A204.1 (cell line): ENCODE data around the gene CCRL2.
"Not testable (repeated sequence)": the region's sequence is repeated elsewhere in the genome, so short reads cannot be mapped to it uniquely, and the experiment has no call there.

ENCODE experiments used
- FAIRE-seq: peaks from 2 replicates; lab custom pipeline; 2012; peaks lifted over from hg19 to GRCh38; lab: Jason Lieb, UNC

Gene CCRL2

GRCh38 chr3:46405301-46406019, 1.6 kb upstream of the CCRL2 start:
- no peak for FAIRE-seq

- FAIRE-seq, result no peak
Measured at GRCh38 chr3:46406443-46406787, 644 bp upstream of the CCRL2 start.

GRCh38 chr3:46407970-46408369, 911 bp downstream of the CCRL2 start:
- no peak for FAIRE-seq

- FAIRE-seq, result no peak
Measured at GRCh38 chr3:46408853-46409252, 1.8 kb downstream of the CCRL2 start.

GRCh38 chr3:46409739-46410489, 2.9 kb downstream of the CCRL2 start:
- FAIRE-seq, result no peak

GRCh38 chr3:46410669-46411068, 3.6 kb downstream of the CCRL2 start:
- FAIRE-seq, result no peak

- FAIRE-seq, result no peak
Measured at GRCh38 chr3:46411271-46411670, 4.2 kb downstream of the CCRL2 start.

GRCh38 chr3:46412786-46413298, 5.8 kb downstream of the CCRL2 start:
- FAIRE-seq, result no peak

- no peak for FAIRE-seq
Measured at GRCh38 chr3:46413951-46414350, 6.9 kb downstream of the CCRL2 start.

- FAIRE-seq, result no peak
Measured at GRCh38 chr3:46414739-46415138, 7.7 kb downstream of the CCRL2 start.

GRCh38 chr3:46416125-46416810, 9.2 kb downstream of the CCRL2 start:
- no peak for FAIRE-seq

GRCh38 chr3:46416811-46417510, 9.9 kb downstream of the CCRL2 start:
- no peak for FAIRE-seq

- no peak for FAIRE-seq
Measured at GRCh38 chr3:46417841-46418611, 11.0 kb downstream of the CCRL2 start.

- no peak for FAIRE-seq
Measured at GRCh38 chr3:46419816-46420215, 12.8 kb downstream of the CCRL2 start.

- no peak for FAIRE-seq
Measured at GRCh38 chr3:46420931-46421330, 13.9 kb downstream of the CCRL2 start.

GRCh38 chr3:46422617-46423016, 15.6 kb downstream of the CCRL2 start:
- FAIRE-seq, result no peak

GRCh38 chr3:46423588-46423987, 16.5 kb downstream of the CCRL2 start:
- FAIRE-seq, result no peak

- FAIRE-seq, result not testable (repeated sequence)
Measured at GRCh38 chr3:46426476-46426875, 19.4 kb downstream of the CCRL2 start.

- FAIRE-seq, result not testable (repeated sequence)
Measured at GRCh38 chr3:46427404-46427803, 20.3 kb downstream of the CCRL2 start.

GRCh38 chr3:46427916-46428833, 21.1 kb downstream of the CCRL2 start:
- no peak for FAIRE-seq

- no peak for FAIRE-seq
Measured at GRCh38 chr3:46429250-46429649, 22.2 kb downstream of the CCRL2 start.
